Activated naive CD8-positive, alpha-beta T cell treated with anti-CD3 and anti-CD28 coated beads, Interleukin-2, amount 50 U/mL, for 24 hours (primary cell): ENCODE results near the gene GTF2A1L.

Experiments
- ATAC-seq: fragments of 150-1000 bp; cut with Tn5 transposase; one replicate; pipeline ENCODE4 v1.10.0; 2021
- DNase-seq: peaks from one replicate; pipeline ENCODE4 v3.0.0; 2021
- H3K27ac Mint-ChIP-seq: one replicate; pipeline ENCODE4 v1.8.0; 2021; ENCODE audit warnings: mild to moderate bottlenecking, mixed read lengths
- H3K27me3 Mint-ChIP-seq: one replicate; pipeline ENCODE4 v1.8.0; 2021; ENCODE audit warnings: mixed read lengths
- H3K36me3 Mint-ChIP-seq: one replicate; pipeline ENCODE4 v1.8.0; 2021; ENCODE audit warnings: low read depth, mixed read lengths
- H3K4me1 Mint-ChIP-seq: one replicate; pipeline ENCODE4 v1.8.0; 2021; ENCODE audit warnings: mixed read lengths
- H3K4me3 Mint-ChIP-seq: one replicate; pipeline ENCODE4 v1.8.0; 2021; ENCODE audit warnings: mild to moderate bottlenecking, moderate library complexity, mixed read lengths
- H3K9me3 Mint-ChIP-seq: one replicate; pipeline ENCODE4 v1.8.0; 2021; ENCODE audit warnings: mixed read lengths

The GTF2A1L gene

DNA sequence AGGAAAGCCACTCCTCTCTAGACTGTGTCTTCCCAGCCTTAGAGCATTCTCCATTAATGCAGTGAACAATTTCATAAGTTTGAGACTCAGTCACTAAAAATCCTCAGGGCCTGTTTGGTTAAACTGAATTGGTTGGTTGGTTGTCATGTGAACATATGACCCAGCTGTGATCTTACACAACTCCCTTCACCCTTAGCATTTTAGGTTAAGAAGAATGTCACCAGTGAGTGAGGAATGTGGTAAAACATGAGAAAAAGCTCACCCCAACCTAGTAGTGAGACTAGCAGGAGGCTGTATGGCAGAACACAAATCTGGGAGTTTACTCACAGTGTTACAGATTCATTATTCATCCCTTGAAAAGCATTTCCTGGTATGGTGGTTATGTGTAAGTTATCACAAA, 105.5 kb downstream of the GTF2A1L start:
- Mint-ChIP-seq H3K4me1 (no peaks in the 10 kb centered on the region), H3K36me3 (no peaks in the 10 kb centered on the region), H3K27me3 (no peaks in the 10 kb centered on the region), H3K9me3 (no peaks in the 10 kb centered on the region), H3K27ac (no peak overlapping the region), H3K4me3 (no peak overlapping the region)
- DNase-seq = no peak
- ATAC-seq = no peak

DNA sequence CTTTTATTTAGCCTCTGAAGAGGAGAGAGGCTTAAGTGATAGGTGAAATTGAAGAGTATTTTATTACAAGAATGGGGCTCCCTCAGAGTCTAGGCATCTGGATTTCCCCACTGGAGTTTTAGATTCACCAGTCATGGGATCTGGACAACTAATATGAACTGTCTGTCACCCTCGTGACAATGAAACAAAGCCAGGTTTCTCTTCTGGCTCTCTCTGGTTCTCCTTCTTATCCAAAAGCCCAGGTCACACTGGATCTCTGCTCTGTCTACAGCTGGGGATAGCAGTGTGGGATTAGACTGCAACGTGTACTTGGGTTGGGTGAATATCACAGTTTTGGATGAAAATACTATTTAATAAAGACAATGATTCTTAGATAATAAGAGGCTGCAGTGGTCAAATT, 106.6 kb downstream of the GTF2A1L start:
- Mint-ChIP-seq H3K27me3 (no peaks in the 10 kb centered on the region), H3K36me3 (no peaks in the 10 kb centered on the region), H3K4me1 (no peaks in the 10 kb centered on the region), H3K4me3 (no peak overlapping the region), H3K9me3 (no peaks in the 10 kb centered on the region), H3K27ac (no peak overlapping the region)
- ATAC-seq = no peak
- no peak for DNase-seq

DNA sequence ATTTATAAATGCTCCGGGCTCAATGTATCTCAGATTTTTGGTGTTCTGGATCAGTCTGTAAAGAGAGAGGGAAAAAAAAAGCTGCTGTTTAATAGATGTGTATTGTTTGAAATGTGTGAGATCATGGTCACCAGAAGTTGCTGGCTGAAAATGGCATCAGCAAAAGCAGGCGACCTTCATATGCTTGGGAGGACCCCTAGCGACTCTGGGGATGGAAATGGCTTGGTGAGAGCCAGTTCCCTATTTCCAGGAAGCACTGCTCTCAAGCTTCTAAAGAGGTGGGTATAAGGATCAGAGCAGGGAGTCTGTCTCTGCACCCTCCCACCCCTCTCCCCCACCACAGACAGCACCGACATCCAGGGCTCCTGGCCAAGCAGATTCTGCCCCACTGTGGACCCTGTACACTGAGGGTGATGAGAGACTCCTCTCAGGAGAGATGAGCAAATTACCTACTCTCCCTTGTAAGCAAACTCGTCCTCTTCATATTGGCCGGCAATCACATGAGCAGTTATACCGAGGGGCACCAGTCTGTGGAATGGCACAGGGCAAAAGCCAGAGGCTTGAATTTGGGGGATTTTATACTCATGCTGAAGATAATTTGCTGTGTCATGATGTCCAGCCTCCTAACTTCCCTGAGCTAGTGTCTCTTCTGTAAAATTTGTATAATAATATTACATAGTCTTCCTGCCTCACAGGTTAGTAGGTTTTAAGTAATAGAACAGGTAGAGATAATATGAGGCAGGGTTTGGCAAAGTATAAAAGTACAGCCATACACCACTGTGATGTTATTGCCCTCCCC, 108.2 kb downstream of the GTF2A1L start:
- H3K36me3 Mint-ChIP-seq = no peaks in the 10 kb centered on the region
- H3K4me1 Mint-ChIP-seq = no peaks in the 10 kb centered on the region
- H3K9me3 Mint-ChIP-seq = no peaks in the 10 kb centered on the region
- no peak overlapping the region for H3K27ac Mint-ChIP-seq
- DNase-seq = no peak
- no peak for ATAC-seq
- H3K27me3 Mint-ChIP-seq = no peaks in the 10 kb centered on the region
- H3K4me3 Mint-ChIP-seq = no peak overlapping the region

DNA sequence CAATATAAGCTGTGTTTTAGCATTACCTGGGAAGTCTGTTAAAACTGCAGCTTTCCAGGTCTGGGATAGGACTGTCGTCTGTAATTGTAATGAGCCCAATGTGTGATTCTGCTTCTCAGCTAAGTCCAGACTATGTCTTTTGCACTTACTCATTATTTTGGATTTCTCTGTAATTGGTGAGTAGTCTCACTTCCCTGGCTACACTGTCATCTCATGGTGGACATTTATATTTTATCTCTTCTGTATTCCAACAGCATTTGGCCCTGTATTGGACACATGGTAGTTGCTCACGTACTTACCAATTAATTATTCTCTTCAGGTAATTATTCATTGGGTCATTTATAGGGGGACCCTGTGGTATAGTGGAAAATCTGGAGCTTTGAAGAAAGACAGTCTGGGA, 109.9 kb downstream of the GTF2A1L start:
- Mint-ChIP-seq H3K27me3 (peaks cover 2% of the 10 kb centered on the region), H3K9me3 (no peaks in the 10 kb centered on the region), H3K4me1 (no peaks in the 10 kb centered on the region), H3K36me3 (no peaks in the 10 kb centered on the region), H3K27ac (no peak overlapping the region), H3K4me3 (no peak overlapping the region)
- ATAC-seq (no peak), DNase-seq (no peak)

DNA sequence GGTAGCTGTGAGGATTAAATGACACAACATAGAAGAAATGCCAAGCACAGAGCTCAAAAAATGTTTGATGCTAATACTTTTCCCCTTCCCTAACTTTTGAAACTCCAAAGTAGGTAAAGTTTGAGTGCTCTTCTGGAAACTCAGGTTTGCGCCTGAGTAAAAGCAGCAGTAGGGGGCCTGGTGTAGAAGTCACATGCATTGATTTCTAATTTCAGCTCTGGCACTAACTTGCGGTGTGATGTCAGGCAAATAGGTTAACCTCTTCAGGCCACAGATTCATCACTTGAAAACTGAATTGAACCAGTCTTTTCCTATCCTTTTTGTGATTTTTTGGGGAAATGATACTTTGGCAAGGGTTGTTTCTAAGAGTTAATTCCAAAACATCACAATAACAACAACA, 110.6 kb downstream of the GTF2A1L start:
- H3K27ac Mint-ChIP-seq = no peak overlapping the region
- H3K36me3 Mint-ChIP-seq = no peaks in the 10 kb centered on the region
- H3K4me3 Mint-ChIP-seq = no peak overlapping the region
- H3K27me3 Mint-ChIP-seq = peaks cover 2% of the 10 kb centered on the region
- H3K4me1 Mint-ChIP-seq = no peaks in the 10 kb centered on the region
- DNase-seq (no peak), ATAC-seq (no peak)
- no peaks in the 10 kb centered on the region for H3K9me3 Mint-ChIP-seq

DNA sequence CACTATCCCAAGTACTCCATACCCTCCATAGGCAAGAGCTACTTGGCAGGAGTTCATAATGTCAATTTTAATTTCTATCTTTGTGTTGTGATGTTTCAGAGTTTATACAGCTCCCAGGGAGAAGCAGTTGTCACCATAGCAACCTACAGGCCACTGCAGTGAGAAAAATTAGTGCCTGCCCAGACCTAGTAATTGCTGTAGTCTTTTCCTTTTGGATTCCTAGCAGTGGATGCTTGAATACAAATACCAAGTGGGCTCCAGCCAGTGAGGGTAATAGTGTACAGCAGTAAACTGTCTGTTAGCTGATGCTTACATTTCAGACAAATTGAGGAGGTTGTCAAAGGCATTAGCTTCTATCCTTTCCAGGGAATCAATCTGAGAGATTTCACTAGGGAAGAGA, 111.2 kb downstream of the GTF2A1L start:
- no peak overlapping the region for H3K4me3 Mint-ChIP-seq
- H3K27me3 Mint-ChIP-seq = peaks cover 2% of the 10 kb centered on the region
- no peak for DNase-seq
- no peaks in the 10 kb centered on the region for H3K4me1 Mint-ChIP-seq
- H3K27ac Mint-ChIP-seq = no peak overlapping the region
- ATAC-seq = no peak
- no peaks in the 10 kb centered on the region for H3K9me3 Mint-ChIP-seq
- H3K36me3 Mint-ChIP-seq = no peaks in the 10 kb centered on the region
